MV-4-11 (cell line): Measurements from ENCODE around the gene TBC1D24.
"Not testable (repeated sequence)": the region's sequence is repeated elsewhere in the genome, so short reads cannot be mapped to it uniquely, and the experiment has no call there.

ENCODE experiments used
- DNase-seq: peaks from one replicate; lab custom pipeline; 2025; lab: John Stamatoyannopoulos, UW

TBC1D24 gene

DNA sequence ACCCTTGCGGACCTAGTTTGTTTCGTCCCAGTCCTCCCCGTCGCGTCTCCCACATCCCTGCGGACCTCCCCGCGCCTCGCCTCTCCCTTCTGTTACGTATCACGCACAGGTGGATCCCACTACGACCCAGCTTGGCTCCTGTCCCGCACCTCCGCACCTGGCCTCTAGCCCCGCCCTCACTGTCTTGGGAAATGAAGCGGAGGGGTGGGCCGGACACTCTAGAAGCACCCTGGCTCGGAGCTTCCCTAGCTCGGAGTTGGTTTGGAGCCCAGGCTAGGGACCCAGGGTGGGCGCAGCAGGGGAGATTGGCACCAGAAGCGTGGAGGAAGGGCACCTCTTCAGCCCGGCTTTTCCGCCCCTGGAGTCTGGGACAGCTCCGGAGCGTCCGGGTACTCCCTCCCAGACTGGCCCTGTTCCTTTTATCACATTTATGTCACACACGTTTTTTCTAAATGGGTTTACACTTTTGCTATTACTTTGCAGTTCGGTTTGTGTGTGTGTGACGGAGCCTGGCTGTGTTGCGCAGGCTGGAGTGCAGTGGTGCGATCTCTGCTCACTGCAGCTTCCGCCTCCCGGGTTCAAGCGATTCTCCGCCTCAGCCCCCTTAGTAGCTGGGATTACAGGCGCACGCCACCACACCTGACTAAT is 57.7 kb downstream of the TBC1D24 start:
- peak; percentile 48 for DNase-seq

- DNase-seq: not testable (repeated sequence)
Observed at GRCh38 chr16:2533142-2533755, 58.3 kb downstream of the TBC1D24 start.

GRCh38 chr16:2533912-2534311 is 59.0 kb downstream of the TBC1D24 start:
- DNase-seq: no peak

- DNase-seq: not testable (repeated sequence)
Observed at GRCh38 chr16:2534335-2534734, 59.4 kb downstream of the TBC1D24 start.

GRCh38 chr16:2535625-2536013 is 60.7 kb downstream of the TBC1D24 start:
- DNase-seq: peak; percentile 99

- DNase-seq: peak; percentile 90
Observed at GRCh38 chr16:2537451-2538379, 62.8 kb downstream of the TBC1D24 start, which contains the start of gene PDPK1. PDPK1 (plus strand) TSS chr16:2538021; CDS start chr16:2538113, 92 bp downstream.

GRCh38 chr16:2539192-2539844 is 64.4 kb downstream of the TBC1D24 start:
- peak; percentile 10 for DNase-seq

- not testable (repeated sequence) for DNase-seq
Observed at GRCh38 chr16:2539845-2540458, 65.0 kb downstream of the TBC1D24 start.

GRCh38 chr16:2540912-2541311 is 66.0 kb downstream of the TBC1D24 start:
- peak; percentile 53 for DNase-seq

- not testable (repeated sequence) for DNase-seq
Observed at GRCh38 chr16:2541409-2541808, 66.5 kb downstream of the TBC1D24 start.

DNA sequence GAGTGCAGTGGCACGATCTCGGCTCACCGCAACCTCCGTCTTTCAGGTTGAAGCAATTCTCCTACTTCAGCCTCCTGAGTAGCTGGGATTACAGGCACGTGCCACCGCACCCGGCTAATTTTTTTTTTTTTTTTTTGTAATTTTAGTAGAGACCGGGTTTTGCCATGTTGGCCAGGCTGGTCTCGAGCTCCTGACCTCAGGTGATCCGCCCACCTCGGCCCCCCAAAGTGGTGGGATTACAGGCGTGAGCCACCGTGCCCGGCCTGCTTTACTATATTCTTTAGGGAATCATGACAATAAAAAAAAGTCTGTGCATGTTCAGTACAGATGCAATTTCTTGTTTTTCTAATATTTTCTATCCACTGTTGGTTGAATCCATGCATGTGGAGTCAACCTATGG is 68.8 kb downstream of the TBC1D24 start:
- not testable (repeated sequence) for DNase-seq

- DNase-seq: not testable (repeated sequence)
Observed at GRCh38 chr16:2550283-2550878, 75.5 kb downstream of the TBC1D24 start.

DNA sequence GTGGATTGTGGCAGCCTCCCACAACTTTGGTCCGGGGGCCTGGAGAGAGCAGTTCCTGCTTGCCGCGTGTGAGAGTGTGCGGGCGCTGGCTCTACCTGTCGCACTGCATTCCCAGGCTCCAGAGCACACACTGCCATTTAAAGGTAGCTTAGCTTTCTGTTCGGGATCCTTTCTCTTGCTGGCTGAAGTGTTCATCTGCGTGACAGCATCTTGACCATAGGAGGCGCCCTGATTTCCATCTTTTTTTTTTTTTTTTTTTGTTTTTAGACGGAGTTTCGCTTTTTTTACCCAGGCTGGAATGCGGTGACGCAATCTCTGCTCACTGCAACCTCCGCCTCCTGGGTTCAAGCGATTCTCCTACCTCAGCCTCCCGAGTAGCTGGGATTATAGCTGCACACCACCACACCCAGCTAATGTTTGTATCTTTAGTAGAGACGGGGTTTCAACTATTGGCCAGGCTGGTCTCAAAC is 76.5 kb downstream of the TBC1D24 start:
- peak; percentile 23 for DNase-seq

- DNase-seq: not testable (repeated sequence)
Observed at GRCh38 chr16:2554709-2555425, 79.9 kb downstream of the TBC1D24 start.
